WTC11 (cell line): Measurements from ENCODE around the gene SMKR1. TPM values are rescaled to one million over a fixed set of nuclear protein-coding genes. Genes with fewer than 3 reads are reported as not detected.

Experiments used
- ATAC-seq: fragments of 200-7000 bp; cut with Tn5 transposase; 2 replicates; pipeline ENCODE4 v1.10.0; 2021; ENCODE audit warnings: mild to moderate bottlenecking, moderate library complexity
- CTCF ChIA-PET: fragments of 300-600 bp; sonication (Branson Sonifier 250); formaldehyde crosslinking; loops from one replicate; lab custom pipeline; 2021; ENCODE audit warnings: antibody characterized with exemption; lab: Charles Lee
- POLR2A ChIA-PET: fragments of 350-600 bp; sonication (Branson Sonifier 250); formaldehyde crosslinking; loops from one replicate; lab custom pipeline; 2021; ENCODE audit warnings: antibody characterized with exemption; lab: Charles Lee
- DNase-seq: peaks from one replicate; pipeline ENCODE4 v3.0.0; 2021; ENCODE audit warnings: low spot score
- H3K27ac Mint-ChIP-seq: 2 replicates; pipeline ENCODE4 v1.8.0; 2021; ENCODE audit warnings: mixed read lengths
- H3K27me3 Mint-ChIP-seq: 2 replicates; pipeline ENCODE4 v1.8.0; 2021; ENCODE audit warnings: low read depth, mild to moderate bottlenecking, moderate library complexity, mixed read lengths
- H3K36me3 Mint-ChIP-seq: 2 replicates; pipeline ENCODE4 v1.8.0; 2021; ENCODE audit warnings: mixed read lengths
- H3K4me1 Mint-ChIP-seq: 2 replicates; pipeline ENCODE4 v1.8.0; 2022; ENCODE audit warnings: mixed read lengths
- H3K4me3 Mint-ChIP-seq: 2 replicates; pipeline ENCODE4 v1.8.0; 2021; ENCODE audit warnings: mild to moderate bottlenecking, moderate library complexity, mixed read lengths
- H3K9me3 Mint-ChIP-seq: 2 replicates; pipeline ENCODE4 v1.8.0; 2021; ENCODE audit warnings: mixed read lengths
- CBFB ChIP-seq: sonication (generic); formaldehyde crosslinking; IDR thresholded peaks from 2 replicates; pipeline ENCODE4 v1.8.1; 2022; ENCODE audit warnings: mild to moderate bottlenecking, low read depth, missing genetic modification reagents
- FOXP1 ChIP-seq: sonication (generic); formaldehyde crosslinking; IDR thresholded peaks from 2 replicates; pipeline ENCODE4 v1.8.0; 2022; ENCODE audit warnings: missing genetic modification reagents, mild to moderate bottlenecking, moderate library complexity, borderline replicate concordance
- IRF2 ChIP-seq: sonication (generic); formaldehyde crosslinking; IDR thresholded peaks from 2 replicates; pipeline ENCODE4 v1.8.0; 2022; ENCODE audit warnings: low read depth, missing genetic modification reagents, borderline replicate concordance
- NR2C2 ChIP-seq: sonication (generic); formaldehyde crosslinking; IDR thresholded peaks from 2 replicates; pipeline ENCODE4 v1.8.0; 2022; ENCODE audit warnings: mild to moderate bottlenecking, missing genetic modification reagents
- PRRX2 ChIP-seq: fragments of 250-450 bp; sonication (Bioruptor Pico); IDR thresholded peaks from 2 replicates; pipeline ENCODE4 v1.8.0; 2021; ENCODE audit warnings: mild to moderate bottlenecking
- ZNF423 ChIP-seq: fragments of 250-450 bp; sonication (Bioruptor Pico); IDR thresholded peaks from 2 replicates; pipeline ENCODE4 v2.1.2; 2022; ENCODE audit warnings: mild to moderate bottlenecking, moderate library complexity
- total RNA-seq: library from RNA; stranded (reverse); gene quantifications from 3 replicates; pipeline ENCODE4 v1.2.3, GENCODE V29; 2021
- TF ChIP-seq, protein P1 (sequence below): sonication (generic); formaldehyde crosslinking; IDR thresholded peaks from 2 replicates; pipeline ENCODE4 v1.8.1; 2023; ENCODE audit warnings: mild to moderate bottlenecking, missing genetic modification reagents, borderline replicate concordance
- TF ChIP-seq, protein P2 (sequence below): fragments of 250-450 bp; sonication (Bioruptor Pico); IDR thresholded peaks from 2 replicates; pipeline ENCODE4 v1.8.0; 2021; ENCODE audit warnings: mild to moderate bottlenecking
- TF ChIP-seq, protein P3 (sequence below): sonication (generic); formaldehyde crosslinking; IDR thresholded peaks from 2 replicates; pipeline ENCODE4 v1.8.1; 2022; ENCODE audit warnings: low read depth, missing genetic modification reagents, borderline replicate concordance
- TF ChIP-seq, protein P4 (sequence below): sonication (generic); formaldehyde crosslinking; IDR thresholded peaks from 2 replicates; pipeline ENCODE4 v1.8.1; 2023; ENCODE audit warnings: mild to moderate bottlenecking, moderate library complexity, missing genetic modification reagents
- TF ChIP-seq, protein P5 (sequence below): sonication (generic); formaldehyde crosslinking; IDR thresholded peaks from 2 replicates; pipeline ENCODE4 v1.8.0; 2022; ENCODE audit warnings: missing genetic modification reagents
- TF ChIP-seq, protein P6 (sequence below): sonication (generic); formaldehyde crosslinking; IDR thresholded peaks from 2 replicates; pipeline ENCODE4 v1.8.1; 2022; ENCODE audit warnings: mild to moderate bottlenecking, moderate library complexity, missing genetic modification reagents

Gene SMKR1
- total RNA-seq, 1 experiment from 2014 or later, result 0.50 TPM

DNA sequence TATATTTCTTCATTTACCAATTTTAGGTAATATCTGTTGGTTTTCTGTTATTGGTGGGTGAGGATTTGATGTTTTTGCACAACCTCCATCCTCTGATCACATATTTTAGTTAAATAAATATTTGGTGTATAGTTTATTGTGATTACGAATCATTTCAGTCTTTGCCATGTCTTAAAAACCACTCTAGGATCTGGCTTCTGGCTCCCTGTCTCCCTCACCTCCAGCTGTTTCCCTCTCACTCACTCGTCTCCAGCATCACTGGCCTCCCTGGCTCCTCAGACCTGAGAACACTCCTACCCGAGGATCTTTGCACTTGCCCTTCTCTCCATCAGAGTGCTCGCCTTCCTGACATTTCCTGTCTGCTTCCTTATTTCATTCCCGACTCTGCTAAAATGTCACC, 58.5 kb downstream of the SMKR1 start (continued):
- TF ChIP-seq, protein P1, sequence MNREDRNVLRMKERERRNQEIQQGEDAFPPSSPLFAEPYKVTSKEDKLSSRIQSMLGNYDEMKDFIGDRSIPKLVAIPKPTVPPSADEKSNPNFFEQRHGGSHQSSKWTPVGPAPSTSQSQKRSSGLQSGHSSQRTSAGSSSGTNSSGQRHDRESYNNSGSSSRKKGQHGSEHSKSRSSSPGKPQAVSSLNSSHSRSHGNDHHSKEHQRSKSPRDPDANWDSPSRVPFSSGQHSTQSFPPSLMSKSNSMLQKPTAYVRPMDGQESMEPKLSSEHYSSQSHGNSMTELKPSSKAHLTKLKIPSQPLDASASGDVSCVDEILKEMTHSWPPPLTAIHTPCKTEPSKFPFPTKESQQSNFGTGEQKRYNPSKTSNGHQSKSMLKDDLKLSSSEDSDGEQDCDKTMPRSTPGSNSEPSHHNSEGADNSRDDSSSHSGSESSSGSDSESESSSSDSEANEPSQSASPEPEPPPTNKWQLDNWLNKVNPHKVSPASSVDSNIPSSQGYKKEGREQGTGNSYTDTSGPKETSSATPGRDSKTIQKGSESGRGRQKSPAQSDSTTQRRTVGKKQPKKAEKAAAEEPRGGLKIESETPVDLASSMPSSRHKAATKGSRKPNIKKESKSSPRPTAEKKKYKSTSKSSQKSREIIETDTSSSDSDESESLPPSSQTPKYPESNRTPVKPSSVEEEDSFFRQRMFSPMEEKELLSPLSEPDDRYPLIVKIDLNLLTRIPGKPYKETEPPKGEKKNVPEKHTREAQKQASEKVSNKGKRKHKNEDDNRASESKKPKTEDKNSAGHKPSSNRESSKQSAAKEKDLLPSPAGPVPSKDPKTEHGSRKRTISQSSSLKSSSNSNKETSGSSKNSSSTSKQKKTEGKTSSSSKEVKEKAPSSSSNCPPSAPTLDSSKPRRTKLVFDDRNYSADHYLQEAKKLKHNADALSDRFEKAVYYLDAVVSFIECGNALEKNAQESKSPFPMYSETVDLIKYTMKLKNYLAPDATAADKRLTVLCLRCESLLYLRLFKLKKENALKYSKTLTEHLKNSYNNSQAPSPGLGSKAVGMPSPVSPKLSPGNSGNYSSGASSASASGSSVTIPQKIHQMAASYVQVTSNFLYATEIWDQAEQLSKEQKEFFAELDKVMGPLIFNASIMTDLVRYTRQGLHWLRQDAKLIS (CRISPR knock-in tag), result no peak
- TF ChIP-seq FOXP1 (CRISPR knock-in tag) (no peak), NR2C2 (no peak), CBFB (no peak), ZNF423 (CRISPR knock-in tag) (no peak), PRRX2 (CRISPR knock-in tag) (no peak), IRF2 (CRISPR knock-in tag) (no peak)
- TF ChIP-seq, protein P2, sequence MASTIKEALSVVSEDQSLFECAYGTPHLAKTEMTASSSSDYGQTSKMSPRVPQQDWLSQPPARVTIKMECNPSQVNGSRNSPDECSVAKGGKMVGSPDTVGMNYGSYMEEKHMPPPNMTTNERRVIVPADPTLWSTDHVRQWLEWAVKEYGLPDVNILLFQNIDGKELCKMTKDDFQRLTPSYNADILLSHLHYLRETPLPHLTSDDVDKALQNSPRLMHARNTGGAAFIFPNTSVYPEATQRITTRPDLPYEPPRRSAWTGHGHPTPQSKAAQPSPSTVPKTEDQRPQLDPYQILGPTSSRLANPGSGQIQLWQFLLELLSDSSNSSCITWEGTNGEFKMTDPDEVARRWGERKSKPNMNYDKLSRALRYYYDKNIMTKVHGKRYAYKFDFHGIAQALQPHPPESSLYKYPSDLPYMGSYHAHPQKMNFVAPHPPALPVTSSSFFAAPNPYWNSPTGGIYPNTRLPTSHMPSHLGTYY (CRISPR knock-in tag), result no peak
- TF ChIP-seq, protein P3, sequence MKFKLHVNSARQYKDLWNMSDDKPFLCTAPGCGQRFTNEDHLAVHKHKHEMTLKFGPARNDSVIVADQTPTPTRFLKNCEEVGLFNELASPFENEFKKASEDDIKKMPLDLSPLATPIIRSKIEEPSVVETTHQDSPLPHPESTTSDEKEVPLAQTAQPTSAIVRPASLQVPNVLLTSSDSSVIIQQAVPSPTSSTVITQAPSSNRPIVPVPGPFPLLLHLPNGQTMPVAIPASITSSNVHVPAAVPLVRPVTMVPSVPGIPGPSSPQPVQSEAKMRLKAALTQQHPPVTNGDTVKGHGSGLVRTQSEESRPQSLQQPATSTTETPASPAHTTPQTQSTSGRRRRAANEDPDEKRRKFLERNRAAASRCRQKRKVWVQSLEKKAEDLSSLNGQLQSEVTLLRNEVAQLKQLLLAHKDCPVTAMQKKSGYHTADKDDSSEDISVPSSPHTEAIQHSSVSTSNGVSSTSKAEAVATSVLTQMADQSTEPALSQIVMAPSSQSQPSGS (CRISPR knock-in tag), result no peak
- TF ChIP-seq, protein P4, sequence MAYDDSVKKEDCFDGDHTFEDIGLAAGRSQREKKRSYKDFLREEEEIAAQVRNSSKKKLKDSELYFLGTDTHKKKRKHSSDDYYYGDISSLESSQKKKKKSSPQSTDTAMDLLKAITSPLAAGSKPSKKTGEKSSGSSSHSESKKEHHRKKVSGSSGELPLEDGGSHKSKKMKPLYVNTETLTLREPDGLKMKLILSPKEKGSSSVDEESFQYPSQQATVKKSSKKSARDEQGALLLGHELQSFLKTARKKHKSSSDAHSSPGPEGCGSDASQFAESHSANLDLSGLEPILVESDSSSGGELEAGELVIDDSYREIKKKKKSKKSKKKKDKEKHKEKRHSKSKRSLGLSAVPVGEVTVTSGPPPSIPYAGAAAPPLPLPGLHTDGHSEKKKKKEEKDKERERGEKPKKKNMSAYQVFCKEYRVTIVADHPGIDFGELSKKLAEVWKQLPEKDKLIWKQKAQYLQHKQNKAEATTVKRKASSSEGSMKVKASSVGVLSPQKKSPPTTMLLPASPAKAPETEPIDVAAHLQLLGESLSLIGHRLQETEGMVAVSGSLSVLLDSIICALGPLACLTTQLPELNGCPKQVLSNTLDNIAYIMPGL (CRISPR knock-in tag), result no peak
- TF ChIP-seq, all 79 proteins: peak for 0

DNA sequence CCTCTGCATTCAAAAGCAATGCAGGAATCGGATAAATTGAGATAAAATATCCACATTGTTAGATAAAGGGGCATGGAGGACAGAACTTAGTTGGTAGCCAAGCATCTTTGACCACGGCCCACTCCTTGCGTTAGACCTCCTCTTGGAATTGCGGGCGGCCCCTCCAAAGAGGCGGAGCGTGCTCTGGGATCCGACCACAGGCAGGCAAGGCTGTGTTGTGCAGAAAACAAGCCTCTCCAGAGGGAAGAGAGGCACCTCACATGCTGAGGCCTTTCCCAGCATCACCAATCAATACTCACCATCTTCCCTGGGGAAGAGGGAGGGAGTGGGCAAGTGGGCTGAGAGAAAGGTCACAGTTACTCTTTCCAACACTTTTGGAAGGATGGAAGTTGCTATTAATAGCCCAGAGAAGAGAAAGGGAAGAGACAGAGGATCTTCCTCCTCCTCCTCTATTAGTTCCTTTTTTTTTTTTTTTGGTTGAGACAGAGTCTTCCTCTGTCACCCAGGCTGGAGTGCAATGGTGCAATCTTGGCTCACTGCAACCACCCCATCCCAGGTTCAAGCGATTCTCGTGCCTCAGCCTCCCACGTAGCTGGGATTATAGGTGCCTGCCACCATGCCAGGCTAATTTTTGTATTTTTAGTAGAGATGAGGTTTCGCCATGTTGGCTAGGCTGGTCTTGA, 59.5 kb downstream of the SMKR1 start:
- peaks cover 24% of the 10 kb centered on the region for H3K4me1 Mint-ChIP-seq
- ChIA-PET CTCF (interaction anchor here (1.2 kb wide), 1 partner anchor 46 kb away, joined by 3 read pairs; no protein-coding TSS in a partner anchor), POLR2A (no interaction called here)
- DNase-seq, result peak; percentile 46
- peak; percentile 83 for ATAC-seq
- H3K36me3 Mint-ChIP-seq, result no peaks in the 10 kb centered on the region
- H3K4me3 Mint-ChIP-seq, result no peak overlapping the region
- TF ChIP-seq, protein P5, sequence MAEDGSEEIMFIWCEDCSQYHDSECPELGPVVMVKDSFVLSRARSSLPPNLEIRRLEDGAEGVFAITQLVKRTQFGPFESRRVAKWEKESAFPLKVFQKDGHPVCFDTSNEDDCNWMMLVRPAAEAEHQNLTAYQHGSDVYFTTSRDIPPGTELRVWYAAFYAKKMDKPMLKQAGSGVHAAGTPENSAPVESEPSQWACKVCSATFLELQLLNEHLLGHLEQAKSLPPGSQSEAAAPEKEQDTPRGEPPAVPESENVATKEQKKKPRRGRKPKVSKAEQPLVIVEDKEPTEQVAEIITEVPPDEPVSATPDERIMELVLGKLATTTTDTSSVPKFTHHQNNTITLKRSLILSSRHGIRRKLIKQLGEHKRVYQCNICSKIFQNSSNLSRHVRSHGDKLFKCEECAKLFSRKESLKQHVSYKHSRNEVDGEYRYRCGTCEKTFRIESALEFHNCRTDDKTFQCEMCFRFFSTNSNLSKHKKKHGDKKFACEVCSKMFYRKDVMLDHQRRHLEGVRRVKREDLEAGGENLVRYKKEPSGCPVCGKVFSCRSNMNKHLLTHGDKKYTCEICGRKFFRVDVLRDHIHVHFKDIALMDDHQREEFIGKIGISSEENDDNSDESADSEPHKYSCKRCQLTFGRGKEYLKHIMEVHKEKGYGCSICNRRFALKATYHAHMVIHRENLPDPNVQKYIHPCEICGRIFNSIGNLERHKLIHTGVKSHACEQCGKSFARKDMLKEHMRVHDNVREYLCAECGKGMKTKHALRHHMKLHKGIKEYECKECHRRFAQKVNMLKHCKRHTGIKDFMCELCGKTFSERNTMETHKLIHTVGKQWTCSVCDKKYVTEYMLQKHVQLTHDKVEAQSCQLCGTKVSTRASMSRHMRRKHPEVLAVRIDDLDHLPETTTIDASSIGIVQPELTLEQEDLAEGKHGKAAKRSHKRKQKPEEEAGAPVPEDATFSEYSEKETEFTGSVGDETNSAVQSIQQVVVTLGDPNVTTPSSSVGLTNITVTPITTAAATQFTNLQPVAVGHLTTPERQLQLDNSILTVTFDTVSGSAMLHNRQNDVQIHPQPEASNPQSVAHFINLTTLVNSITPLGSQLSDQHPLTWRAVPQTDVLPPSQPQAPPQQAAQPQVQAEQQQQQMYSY (CRISPR knock-in tag), result peak; percentile 33; the same call in 1 of the 2 replicates
- TF ChIP-seq, protein P6, sequence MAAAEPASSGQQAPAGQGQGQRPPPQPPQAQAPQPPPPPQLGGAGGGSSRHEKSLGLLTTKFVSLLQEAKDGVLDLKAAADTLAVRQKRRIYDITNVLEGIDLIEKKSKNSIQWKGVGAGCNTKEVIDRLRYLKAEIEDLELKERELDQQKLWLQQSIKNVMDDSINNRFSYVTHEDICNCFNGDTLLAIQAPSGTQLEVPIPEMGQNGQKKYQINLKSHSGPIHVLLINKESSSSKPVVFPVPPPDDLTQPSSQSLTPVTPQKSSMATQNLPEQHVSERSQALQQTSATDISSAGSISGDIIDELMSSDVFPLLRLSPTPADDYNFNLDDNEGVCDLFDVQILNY (CRISPR knock-in tag), result no peak
- H3K27me3 Mint-ChIP-seq, result no peaks in the 10 kb centered on the region
- H3K9me3 Mint-ChIP-seq, result no peaks in the 10 kb centered on the region
- H3K27ac Mint-ChIP-seq, result no peak overlapping the region

Other genes with a start within 250 kb of the SMKR1 start
- 6.5 to 7.7 TPM (median 7.6 TPM) in 3 replicates for gene STRIP2, start 68.1 kb upstream of the SMKR1 start, total RNA-seq
- gene NRF1, start 109.2 kb downstream of the SMKR1 start, total RNA-seq, result 16.4 to 18.3 TPM (median 16.4 TPM) in 3 replicates